T-helper 17 cell (primary cell): ENCODE results near the gene GGCT. TPM values are rescaled to one million over a fixed set of nuclear protein-coding genes. Genes with fewer than 3 reads are reported as not detected.

Source experiments
- ATAC-seq: fragments of 150-1000 bp; cut with Tn5 transposase; 2 replicates; pipeline ENCODE4 v1.10.0; 2021; ENCODE audit warnings: mild to moderate bottlenecking, moderate library complexity
- DNase-seq, 3 donors: peaks; one replicate each; pipeline versions ENCODE4 v3.0.0 to v3.0.0-alpha.2; 2020 to 2021
- H3K9me3 ChIP-seq: one replicate; pipeline ENCODE4 v1.7.0; 2013; ENCODE audit warnings: low read length, mild to moderate bottlenecking; ENCODE audit not compliant: control insufficient read depth, poor library complexity, severe bottlenecking
- H3K27ac Mint-ChIP-seq: one replicate; pipeline ENCODE4 v1.8.0; 2022; ENCODE audit warnings: mild to moderate bottlenecking, moderate library complexity, mixed read lengths
- H3K27me3 Mint-ChIP-seq: one replicate; pipeline ENCODE4 v1.8.0; 2022; ENCODE audit warnings: mixed read lengths
- H3K36me3 Mint-ChIP-seq: one replicate; pipeline ENCODE4 v1.8.0; 2022; ENCODE audit warnings: low read depth, mixed read lengths
- H3K4me1 Mint-ChIP-seq: one replicate; pipeline ENCODE4 v1.8.0; 2022; ENCODE audit warnings: mild to moderate bottlenecking, mixed read lengths
- H3K4me3 Mint-ChIP-seq: one replicate; pipeline ENCODE4 v1.8.0; 2022; ENCODE audit warnings: mild to moderate bottlenecking, moderate library complexity, mixed read lengths
- total RNA-seq, 4 donors: library from RNA in 2 of 4; stranded (reverse) in 2 of 4; gene quantifications; one replicate each; pipeline ENCODE4 v1.2.3 and lab custom pipeline; 2022 to 2026

The GGCT gene
- total RNA-seq, 2 donors from 2014 or later: 8.4 to 9.6 TPM

GRCh38 chr7:30470771-30471170 is 33.9 kb downstream of the GGCT start:
- H3K27ac Mint-ChIP-seq: peak overlapping the region; percentile 53
- H3K27me3 Mint-ChIP-seq: no peaks in the 10 kb centered on the region
- no peak for DNase-seq
- H3K4me3 Mint-ChIP-seq: peak overlapping the region; percentile 60
- ATAC-seq: no peak
- H3K9me3 ChIP-seq: no peaks in the 10 kb centered on the region
- H3K4me1 Mint-ChIP-seq: peaks cover 63% of the 10 kb centered on the region
- peaks cover 2% of the 10 kb centered on the region for H3K36me3 Mint-ChIP-seq

GRCh38 chr7:30470163-30470770 is 34.4 kb downstream of the GGCT start:
- Mint-ChIP-seq H3K4me3 (peak overlapping the region; percentile 43), H3K4me1 (peaks cover 63% of the 10 kb centered on the region), H3K36me3 (peaks cover 2% of the 10 kb centered on the region), H3K27ac (peak overlapping the region; percentile 53), H3K27me3 (no peaks in the 10 kb centered on the region)
- ATAC-seq: no peak
- H3K9me3 ChIP-seq: no peaks in the 10 kb centered on the region
- no peak for DNase-seq

- no peak overlapping the region for H3K4me3 Mint-ChIP-seq
- H3K27me3 Mint-ChIP-seq: no peaks in the 10 kb centered on the region
- DNase-seq (no peak), ATAC-seq (no peak)
- no peaks in the 10 kb centered on the region for H3K9me3 ChIP-seq
- H3K36me3 Mint-ChIP-seq: peaks cover 2% of the 10 kb centered on the region
- H3K4me1 Mint-ChIP-seq: peaks cover 58% of the 10 kb centered on the region
- peak overlapping the region; percentile 53 for H3K27ac Mint-ChIP-seq
These were observed 35.3 kb downstream of the GGCT start for GRCh38 chr7:30469303-30469702.

- Mint-ChIP-seq H3K27ac (peak overlapping the region; percentile 11), H3K4me1 (peaks cover 56% of the 10 kb centered on the region), H3K4me3 (no peak overlapping the region), H3K27me3 (no peaks in the 10 kb centered on the region), H3K36me3 (peaks cover 1% of the 10 kb centered on the region)
- DNase-seq (no peak), ATAC-seq (no peak)
- H3K9me3 ChIP-seq: no peaks in the 10 kb centered on the region
These were observed 35.8 kb downstream of the GGCT start for GRCh38 chr7:30468791-30469190.

- ATAC-seq: no peak
- peak overlapping the region; percentile 11 for H3K27ac Mint-ChIP-seq
These were observed 36.6 kb downstream of the GGCT start for GRCh38 chr7:30468041-30468440.

GRCh38 chr7:30467271-30467670 is 37.4 kb downstream of the GGCT start:
- no peak for ATAC-seq
- Mint-ChIP-seq H3K4me1 (peaks cover 48% of the 10 kb centered on the region), H3K27me3 (no peaks in the 10 kb centered on the region), H3K27ac (no peak overlapping the region), H3K36me3 (peaks cover 2% of the 10 kb centered on the region), H3K4me3 (no peak overlapping the region)
- no peaks in the 10 kb centered on the region for H3K9me3 ChIP-seq
- DNase-seq: no peak

More at GRCh38 chr7:30468041-30468440, 36.6 kb downstream of the GGCT start:
- H3K4me1 Mint-ChIP-seq: peaks cover 51% of the 10 kb centered on the region
- no peaks in the 10 kb centered on the region for H3K27me3 Mint-ChIP-seq
- H3K36me3 Mint-ChIP-seq: peaks cover 2% of the 10 kb centered on the region
- H3K9me3 ChIP-seq: no peaks in the 10 kb centered on the region
- no peak for DNase-seq
- no peak overlapping the region for H3K4me3 Mint-ChIP-seq

GRCh38 chr7:30466266-30466665 is 38.4 kb downstream of the GGCT start:
- DNase-seq (no peak), ATAC-seq (no peak)
- no peaks in the 10 kb centered on the region for H3K9me3 ChIP-seq
- Mint-ChIP-seq H3K36me3 (peaks cover 2% of the 10 kb centered on the region), H3K4me3 (no peak overlapping the region), H3K4me1 (peaks cover 39% of the 10 kb centered on the region), H3K27me3 (no peaks in the 10 kb centered on the region), H3K27ac (peak overlapping the region; percentile 57)

- H3K36me3 Mint-ChIP-seq: peaks cover 2% of the 10 kb centered on the region
- H3K27ac Mint-ChIP-seq: peak overlapping the region; percentile 57
- no peaks in the 10 kb centered on the region for H3K9me3 ChIP-seq
- H3K27me3 Mint-ChIP-seq: no peaks in the 10 kb centered on the region
- DNase-seq (no peak), ATAC-seq (no peak)
- H3K4me3 Mint-ChIP-seq: no peak overlapping the region
- peaks cover 34% of the 10 kb centered on the region for H3K4me1 Mint-ChIP-seq
These were observed 38.8 kb downstream of the GGCT start for GRCh38 chr7:30465811-30466180.

- peak overlapping the region; percentile 57 for H3K27ac Mint-ChIP-seq
- no peaks in the 10 kb centered on the region for H3K27me3 Mint-ChIP-seq
- H3K4me3 Mint-ChIP-seq: no peak overlapping the region
- peaks cover 2% of the 10 kb centered on the region for H3K36me3 Mint-ChIP-seq
- H3K9me3 ChIP-seq: no peaks in the 10 kb centered on the region
- ATAC-seq: no peak
- no peak for DNase-seq
- H3K4me1 Mint-ChIP-seq: peaks cover 28% of the 10 kb centered on the region
These were observed 39.4 kb downstream of the GGCT start for GRCh38 chr7:30465046-30465810.

- Mint-ChIP-seq H3K4me3 (no peak overlapping the region), H3K36me3 (peaks cover 2% of the 10 kb centered on the region), H3K4me1 (peaks cover 22% of the 10 kb centered on the region), H3K27ac (no peak overlapping the region), H3K27me3 (no peaks in the 10 kb centered on the region)
- ATAC-seq (no peak), DNase-seq (no peak)
- H3K9me3 ChIP-seq: no peaks in the 10 kb centered on the region
These were observed 40.4 kb downstream of the GGCT start for GRCh38 chr7:30464231-30464671.

- H3K9me3 ChIP-seq: no peaks in the 10 kb centered on the region
- ATAC-seq (no peak), DNase-seq (no peak)
- Mint-ChIP-seq H3K36me3 (peaks cover 2% of the 10 kb centered on the region), H3K27ac (no peak overlapping the region), H3K27me3 (no peaks in the 10 kb centered on the region), H3K4me3 (no peak overlapping the region), H3K4me1 (peaks cover 19% of the 10 kb centered on the region)
These were observed 41.1 kb downstream of the GGCT start for GRCh38 chr7:30463405-30464145.

- ATAC-seq (no peak), DNase-seq (no peak)
- Mint-ChIP-seq H3K27ac (no peak overlapping the region), H3K4me1 (peaks cover 10% of the 10 kb centered on the region), H3K4me3 (no peak overlapping the region), H3K27me3 (no peaks in the 10 kb centered on the region), H3K36me3 (peaks cover 2% of the 10 kb centered on the region)
- H3K9me3 ChIP-seq: no peaks in the 10 kb centered on the region
These were observed 42.5 kb downstream of the GGCT start for GRCh38 chr7:30462179-30462578.

- peaks cover 5% of the 10 kb centered on the region for H3K4me1 Mint-ChIP-seq
- no peaks in the 10 kb centered on the region for H3K27me3 Mint-ChIP-seq
- ATAC-seq (no peak), DNase-seq (no peak)
- no peak overlapping the region for H3K27ac Mint-ChIP-seq
- peaks cover 2% of the 10 kb centered on the region for H3K36me3 Mint-ChIP-seq
- H3K4me3 Mint-ChIP-seq: no peak overlapping the region
- no peaks in the 10 kb centered on the region for H3K9me3 ChIP-seq
These were observed 44.4 kb downstream of the GGCT start for GRCh38 chr7:30460246-30460633.
